Fibroblast of lung (primary cell): Measurements from ENCODE around the gene KRT75.

Experiments
- CTCF ChIP-seq, 2 donors: IDR thresholded peaks in 1 of 2; conservative IDR thresholded peaks in 1 of 2; 1 replicate in 1 of 2; 2 replicates in 1 of 2; pipeline ENCODE4 v1.5.1; 2011 to 2012; ENCODE audit warnings: low read length in 2 of 2, control low read depth in 1 of 2, inconsistent platforms in 1 of 2, low read depth in 1 of 2, mild to moderate bottlenecking in 1 of 2
- EZH2 ChIP-seq: IDR thresholded peaks from 2 replicates; pipeline ENCODE4 v1.5.1; 2012; ENCODE audit warnings: low read length, control low read depth, mild to moderate bottlenecking; ENCODE audit errors: missing control alignments

- no peak for TF ChIP-seq CTCF (conservative IDR thresholded peaks at IDR 0.05 in 1 of 2, IDR thresholded peaks at IDR 0.05 in 1 of 2; ENCODE audit: low read depth in 1 of 2, low read length in 2 of 2)
- no peak for TF ChIP-seq EZH2
Measured at GRCh38 chr12:52438305-52439301, 4.4 kb upstream of the KRT75 start.
